ENCODE measurements around the gene MTFP1.
"Not testable (repeated sequence)": the region's sequence is repeated elsewhere in the genome, so short reads cannot be mapped to it uniquely, and the experiment has no call there.

MTFP1 gene

DNA sequence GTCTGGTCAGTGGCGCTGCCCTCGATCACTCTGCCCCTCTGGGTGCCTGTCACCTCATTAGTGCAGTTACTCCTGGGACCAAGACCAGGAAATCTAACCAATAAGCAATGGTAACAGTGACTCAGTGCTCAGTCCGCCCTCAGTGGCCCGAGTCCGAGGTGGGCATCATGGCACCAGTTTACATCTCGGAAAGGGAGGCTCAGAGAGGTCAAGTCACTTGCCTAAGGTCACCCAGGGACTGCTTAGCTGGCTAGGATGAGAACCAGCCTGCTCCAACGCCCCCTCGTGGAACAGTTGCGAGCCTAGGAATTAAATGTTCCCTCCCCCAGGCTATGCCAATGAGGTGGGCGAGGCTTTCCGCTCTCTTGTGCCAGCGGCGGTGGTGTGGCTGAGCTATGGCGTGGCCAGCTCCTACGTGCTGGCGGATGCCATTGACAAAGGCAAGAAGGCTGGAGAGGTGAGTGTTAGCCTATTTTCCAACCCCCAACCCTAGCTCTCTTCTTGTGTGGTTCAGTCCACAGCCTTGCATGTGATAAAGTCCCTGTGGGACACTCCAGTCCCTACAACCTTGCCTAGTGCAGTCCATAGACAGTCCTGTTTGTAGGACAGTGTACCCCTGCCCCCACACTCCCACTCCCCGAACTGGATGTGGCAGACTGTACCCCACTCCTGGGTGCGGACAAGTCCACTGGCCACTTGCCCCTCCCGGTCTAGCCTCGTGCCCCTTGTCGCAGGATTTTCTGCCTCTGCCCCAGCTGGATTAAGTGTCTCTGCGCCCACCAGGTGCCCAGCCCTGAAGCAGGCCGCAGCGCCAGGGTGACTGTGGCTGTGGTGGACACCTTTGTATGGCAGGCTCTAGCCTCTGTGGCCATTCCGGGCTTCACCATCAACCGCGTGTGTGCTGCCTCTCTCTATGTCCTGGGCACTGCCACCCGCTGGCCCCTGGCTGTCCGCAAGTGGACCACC is 1.1 kb downstream of the MTFP1 start:
- DNase-seq: peak; percentile 91

DNA sequence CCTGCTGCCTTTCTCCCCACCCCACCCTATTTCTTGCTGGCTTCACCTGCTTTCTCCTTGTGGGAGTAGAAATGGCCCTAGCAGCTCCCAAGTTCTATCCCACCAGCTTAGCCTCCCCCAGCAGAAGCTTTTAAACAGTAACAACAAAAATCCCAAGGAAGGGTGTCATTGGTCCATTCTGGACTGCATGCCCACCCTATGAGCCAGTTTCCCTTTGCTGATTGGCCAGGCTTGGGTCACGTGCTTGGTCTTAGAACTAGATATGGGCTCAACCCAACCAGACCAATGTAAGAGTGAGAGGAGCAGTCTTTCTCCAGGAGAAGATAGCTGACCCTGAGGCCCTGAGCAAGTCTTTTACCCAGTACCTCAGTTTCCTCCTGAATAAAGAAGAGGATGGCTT is 2.3 kb downstream of the MTFP1 start:
- no peak for DNase-seq

DNA sequence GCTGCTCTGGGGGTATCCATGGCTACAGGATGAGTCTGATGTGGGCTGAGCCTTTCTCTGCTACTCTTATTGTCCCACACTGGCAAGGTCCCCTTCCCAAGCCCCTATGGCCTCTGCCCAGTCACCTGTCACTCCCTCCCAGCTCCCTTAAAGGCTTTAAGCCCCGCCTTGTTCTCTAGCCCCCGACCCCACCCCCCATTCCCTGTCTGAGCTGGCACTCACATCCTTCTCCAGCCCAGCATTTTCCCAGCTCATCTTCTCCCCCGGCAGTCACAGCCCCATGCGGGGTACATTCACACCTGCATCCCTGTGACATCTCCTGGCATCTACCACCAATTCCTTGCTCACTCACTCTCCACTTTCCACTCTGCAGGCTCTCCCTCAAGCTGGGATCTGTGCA is 4.3 kb downstream of the MTFP1 start:
- DNase-seq: no peak

DNA sequence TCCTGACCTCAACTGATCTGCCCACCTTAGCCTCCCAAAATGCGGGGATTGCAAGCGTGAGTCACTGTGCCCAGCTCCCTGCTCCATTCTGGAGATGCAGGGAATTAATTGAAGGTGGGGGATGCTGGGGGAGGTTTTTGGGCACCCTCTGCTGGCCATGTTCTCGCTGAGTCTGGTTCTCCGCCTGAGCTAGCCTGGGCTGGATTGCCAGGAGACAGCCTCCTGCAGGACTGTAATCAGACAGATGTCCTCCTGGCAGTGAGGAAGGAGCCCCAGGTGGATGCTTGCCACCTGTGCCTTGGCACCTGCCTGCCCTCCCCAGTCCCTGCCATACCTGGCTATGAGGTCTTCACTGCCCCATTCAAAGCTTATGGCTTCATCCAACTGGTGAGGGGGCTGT is 5.4 kb downstream of the MTFP1 start:
- DNase-seq: peak; percentile 16

DNA sequence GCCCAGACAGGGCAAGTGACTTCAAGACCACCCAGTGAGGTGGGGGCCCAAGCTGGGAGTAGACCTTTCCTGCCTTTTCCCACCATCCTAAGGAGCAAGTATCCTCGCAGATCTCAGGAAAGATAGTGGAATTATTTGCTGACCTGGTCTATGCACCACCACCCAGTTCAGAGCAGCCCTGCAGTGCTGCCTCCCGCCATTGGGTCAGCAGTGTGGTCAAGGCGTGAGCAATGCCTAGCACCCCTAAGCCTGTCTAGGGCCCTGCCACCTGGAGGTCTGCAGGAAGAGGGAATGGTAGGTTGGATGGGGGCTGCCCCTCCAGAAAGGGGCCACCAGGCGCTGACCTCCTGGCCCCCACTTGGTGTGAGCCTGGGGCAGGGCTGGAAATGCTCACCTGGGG is 6.5 kb downstream of the MTFP1 start:
- DNase-seq: no peak

DNA sequence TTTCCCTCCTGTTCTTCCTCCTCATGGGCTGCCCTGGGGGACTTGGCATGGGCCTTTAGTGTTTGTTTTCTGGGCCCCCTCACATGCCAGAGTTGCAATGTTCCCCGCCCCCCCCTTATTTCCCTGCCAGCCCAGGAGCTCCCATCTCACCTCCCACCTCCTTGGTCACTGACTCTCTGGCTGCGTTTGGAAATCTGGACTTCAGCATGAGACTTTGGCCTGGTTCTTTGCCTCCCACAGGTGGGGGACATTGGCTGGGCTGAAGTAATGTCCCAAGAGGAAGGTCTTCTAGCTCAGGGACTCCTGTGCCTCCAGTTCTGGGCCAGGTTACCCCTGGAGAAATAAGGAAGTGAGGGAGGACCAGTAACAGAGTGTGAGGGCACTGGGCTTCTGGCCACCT is 7.0 kb downstream of the MTFP1 start:
- DNase-seq: no peak

DNA sequence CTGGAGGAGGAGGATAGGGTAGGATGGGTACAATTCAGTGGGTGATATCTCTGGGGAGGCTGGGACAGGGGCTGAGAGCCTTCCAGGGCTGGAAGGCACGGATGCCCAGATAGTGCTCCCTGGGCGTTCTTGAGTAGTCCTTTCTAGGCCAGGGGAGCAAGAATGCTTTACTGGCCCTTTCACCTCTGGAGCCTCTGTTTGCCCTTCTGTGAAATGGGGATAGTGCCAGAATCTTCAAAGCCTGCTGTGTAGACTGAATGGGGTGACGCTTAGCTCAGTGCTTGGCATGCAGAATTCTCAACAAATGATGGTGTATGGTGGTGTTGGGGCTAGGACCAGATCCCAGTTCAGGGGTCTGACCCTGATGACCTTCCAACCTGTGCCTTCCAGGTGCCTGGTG is 7.7 kb downstream of the MTFP1 start:
- no peak for DNase-seq

DNA sequence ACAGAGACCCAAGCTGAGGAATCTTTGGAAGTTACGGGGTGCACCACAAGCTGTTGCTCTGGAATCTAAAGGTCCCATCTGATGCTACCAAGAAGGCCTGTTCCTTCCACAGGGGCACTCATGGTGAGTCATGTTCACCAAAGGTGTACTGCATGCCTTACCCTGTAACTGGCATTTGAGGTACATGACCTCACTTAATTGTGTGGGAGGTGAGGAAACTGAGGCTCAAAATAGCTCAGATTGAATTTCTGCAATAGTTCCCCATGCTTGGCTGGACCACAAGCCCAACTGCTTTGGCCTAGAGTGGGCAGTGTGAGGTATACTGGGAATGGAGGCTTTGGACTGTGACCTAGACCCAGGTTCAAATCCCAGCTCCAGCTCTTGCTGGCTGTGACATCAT is 8.2 kb downstream of the MTFP1 start:
- DNase-seq: no peak

DNA sequence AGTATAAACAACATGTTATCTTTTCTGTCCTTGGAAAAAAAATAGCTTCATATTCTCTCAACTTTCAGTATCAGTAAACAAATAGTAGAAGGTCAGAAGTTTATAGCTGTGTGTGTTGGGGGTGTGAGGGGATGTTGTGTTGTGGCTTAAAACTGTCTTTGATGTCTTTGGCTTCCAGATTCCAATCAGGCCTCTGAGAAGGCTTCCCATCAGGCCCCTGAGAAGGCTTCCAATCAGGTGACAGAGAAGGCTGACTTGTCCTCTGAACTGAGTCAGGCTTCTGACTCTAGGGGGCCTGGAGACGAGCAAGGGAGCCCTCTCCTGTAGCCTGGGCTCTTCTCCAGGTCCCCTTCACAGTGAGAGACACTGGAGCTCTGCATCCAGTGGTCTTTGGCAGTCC is 9.3 kb downstream of the MTFP1 start:
- DNase-seq: no peak

DNA sequence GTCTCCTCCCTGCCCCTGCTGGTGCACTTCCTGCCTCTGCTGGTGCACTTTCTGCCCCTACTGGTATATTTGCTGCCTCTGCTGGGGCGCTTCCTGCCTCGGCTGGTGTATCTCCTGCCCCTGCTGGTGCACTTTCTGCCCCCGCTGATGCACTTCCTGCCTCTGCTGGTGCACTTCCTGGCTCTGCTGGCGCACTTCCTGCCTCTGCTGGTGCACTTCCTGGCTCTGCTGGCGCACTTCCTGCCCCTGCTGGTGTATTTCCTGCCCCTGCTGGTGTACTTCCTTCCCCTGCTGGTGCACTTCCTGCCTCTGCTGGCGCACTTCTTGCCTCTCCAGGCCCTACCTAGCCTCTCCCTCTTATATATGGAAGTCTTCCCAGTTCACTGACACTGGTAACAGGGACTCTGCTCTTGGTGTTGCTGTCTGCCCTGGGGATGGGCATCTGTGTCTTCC is 10.1 kb downstream of the MTFP1 start:
- peak; percentile 51 for DNase-seq

DNA sequence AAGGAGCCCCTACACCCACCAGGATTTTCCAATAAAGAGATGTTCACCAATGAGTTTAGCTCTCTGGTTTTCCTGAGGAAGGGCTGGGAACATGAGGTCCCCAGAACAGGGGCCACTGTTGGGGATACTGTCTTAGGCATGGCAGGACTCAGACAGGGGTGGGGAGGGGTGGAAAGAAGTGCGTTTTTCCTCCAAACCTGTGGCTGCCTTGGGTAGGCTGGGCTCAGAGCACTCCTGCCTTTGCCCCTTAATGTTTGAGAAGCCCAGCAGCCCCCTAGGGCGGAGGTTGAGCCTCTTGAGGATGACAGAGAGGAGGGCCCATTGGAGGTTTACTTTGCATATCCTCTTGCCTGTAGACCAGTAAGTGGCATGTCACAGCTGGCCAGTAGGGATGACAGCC is 10.6 kb downstream of the MTFP1 start:
- DNase-seq: no peak

DNA sequence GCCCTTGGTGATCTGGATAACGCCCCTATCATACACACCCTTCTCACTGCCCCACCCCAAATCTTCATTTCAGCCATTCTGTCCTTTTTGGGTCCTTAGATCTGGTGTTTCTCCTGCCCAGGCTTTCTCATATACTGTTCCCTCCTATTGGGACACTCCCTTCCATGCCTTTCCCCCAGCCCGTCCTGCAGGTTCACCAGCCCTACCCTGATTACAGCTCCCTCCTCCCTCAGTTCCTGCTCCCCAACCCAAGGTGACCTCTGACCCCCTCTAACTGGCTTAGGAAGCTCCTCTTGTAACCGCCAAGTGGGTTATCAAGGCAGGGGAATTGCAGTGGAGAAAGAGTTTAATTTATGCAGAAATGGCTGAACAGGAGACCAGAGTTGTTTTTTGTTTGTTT is 13.0 kb downstream of the MTFP1 start:
- DNase-seq: no peak

DNA sequence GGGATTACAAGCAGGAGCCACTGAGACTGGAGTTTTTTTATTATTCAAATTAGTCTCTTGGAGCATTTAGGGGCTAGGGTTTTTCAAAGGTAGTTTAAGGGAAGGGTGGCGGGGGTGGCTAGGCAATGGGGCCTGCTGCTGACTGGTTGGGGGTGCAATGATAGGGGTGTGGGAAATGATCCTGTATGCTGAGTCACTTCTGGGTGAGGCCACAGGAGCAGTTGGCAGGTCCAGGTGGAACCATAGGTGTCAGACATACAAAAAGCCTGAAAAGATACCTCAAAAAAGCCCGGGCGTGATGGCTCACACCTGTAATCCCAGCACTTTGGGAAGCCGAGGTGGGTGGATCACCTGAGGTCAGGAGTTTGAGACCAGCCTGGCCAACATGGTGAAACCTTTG is 13.7 kb downstream of the MTFP1 start:
- DNase-seq: no peak

DNA sequence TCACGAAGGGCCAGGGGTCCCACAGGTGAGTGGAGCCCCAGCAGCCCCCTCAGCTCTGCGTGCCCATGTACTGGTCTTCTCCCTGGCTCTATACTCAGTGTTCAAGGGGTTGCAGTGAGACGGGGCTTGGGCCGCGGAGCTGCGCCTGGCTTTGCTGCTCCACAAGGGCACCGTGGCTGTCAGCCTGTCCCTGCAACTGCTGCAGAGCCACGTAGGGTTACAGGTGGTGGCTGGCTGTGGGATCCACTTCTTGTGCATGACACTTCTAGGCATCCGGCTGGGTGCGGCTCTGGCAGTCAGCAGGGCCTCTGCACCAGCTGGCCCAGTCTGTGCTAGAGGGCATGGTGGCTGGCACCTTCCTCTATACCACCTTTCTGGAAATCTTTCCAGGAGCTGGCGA is 14.3 kb downstream of the MTFP1 start:
- DNase-seq: peak; percentile 44

DNA sequence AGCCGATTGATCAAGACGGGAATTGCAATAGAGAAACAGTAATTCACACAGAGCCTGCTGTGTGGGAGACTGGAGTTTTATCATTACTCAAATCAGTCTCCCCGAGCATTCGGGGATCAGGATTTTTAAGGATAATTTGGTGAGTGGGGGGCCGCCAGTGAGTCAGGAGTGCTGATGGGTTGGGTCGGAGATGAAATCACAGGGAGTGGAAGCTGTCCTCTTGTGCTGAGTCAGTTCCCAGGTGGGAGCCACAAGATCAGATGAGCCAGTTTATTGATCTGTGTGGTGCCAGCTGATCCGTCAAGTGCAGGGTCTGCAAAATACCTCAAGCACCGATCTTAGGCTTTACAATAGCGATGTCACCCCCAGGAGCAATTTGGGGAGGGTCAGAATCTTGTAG is 15.5 kb downstream of the MTFP1 start:
- no peak for DNase-seq

DNA sequence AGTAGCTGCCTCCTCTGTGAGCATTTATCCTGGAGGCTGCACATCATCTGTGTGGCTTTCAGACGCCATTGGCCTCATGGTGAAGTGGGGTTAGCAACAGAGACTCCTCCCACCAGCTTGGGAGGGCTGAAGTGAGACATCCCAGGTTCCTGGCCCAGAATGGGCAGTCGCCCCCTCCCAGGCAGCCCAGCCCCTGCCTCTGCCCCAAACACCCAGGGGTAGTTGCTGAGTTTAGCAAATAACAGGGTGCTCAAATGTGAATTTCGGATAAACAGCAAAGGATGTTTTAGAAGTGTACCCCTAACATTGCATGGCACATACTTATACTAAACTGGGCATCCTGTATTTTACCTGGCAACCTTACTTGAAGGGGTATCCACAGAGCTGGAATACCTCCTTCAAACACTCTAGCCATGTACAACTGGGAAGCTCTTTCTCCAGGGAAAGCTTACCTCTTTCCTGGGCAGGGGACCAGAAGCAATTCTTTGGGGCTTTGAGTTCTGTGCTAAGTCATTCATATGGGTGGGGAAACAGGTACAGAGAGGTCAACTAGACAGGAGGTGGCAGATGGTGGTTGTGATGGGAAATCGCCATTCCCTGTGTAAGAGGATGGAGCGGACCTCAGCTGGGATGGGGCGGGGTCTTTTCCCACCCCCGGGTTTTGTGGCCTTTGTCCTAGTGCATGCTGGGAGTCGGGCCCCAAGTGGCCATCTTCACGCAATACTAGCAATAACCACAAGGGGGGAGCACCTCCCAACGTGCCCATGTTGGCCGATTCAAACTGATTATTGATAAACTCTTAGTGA is 19.3 kb downstream of the MTFP1 start:
- DNase-seq: peak; percentile 63

DNA sequence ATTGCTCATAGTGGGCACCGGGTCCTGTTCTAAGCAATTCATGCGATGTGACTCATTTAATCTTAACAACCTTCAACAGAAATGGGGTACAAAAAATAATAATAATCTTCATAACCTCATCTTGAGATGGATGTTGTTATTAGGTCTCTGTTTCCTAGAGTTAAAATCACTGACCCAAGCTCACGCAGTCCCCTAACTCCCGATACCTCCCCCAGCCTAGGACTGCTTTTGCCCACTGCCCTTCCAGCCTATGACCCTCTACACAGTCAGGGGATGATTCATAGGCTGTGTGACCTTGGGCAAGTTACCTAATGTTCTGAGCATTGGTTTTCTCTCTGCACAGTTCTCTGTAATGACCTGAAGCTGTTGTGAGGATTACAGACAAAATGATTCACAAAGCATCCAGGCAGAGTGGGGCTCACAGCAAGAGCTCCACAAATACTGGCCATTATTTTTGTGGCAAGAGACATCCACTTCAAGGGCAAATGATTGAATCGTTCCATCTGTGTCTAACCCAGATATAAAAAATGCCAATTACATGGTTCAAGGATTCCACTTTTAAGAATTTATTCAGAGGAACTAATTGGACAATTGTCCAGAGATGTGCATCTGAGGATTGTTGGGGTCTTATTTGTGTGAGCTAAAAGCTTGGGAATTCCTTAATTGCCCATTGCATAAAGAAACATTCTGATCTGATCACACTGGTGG is 20.0 kb downstream of the MTFP1 start:
- DNase-seq: no peak

DNA sequence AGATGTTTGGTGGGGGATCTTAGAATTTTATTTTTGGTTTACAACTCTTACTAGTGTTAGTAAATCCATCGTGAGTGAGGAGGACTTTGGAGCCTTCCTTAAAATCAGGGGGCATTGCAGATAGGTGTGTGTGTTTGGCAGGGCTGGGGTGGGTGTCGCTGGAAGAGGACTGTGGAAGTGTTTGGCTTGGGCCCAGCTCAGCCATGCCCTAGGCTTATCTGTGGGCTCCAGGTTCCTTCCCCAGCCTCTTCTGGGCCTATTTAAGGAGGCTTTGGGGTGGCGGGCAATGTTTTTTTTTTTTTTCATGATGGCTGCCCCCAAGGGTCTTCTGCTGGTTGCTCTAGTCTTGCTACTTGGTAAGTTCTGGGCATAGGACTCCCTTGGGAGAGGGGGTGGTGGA is 22.1 kb downstream of the MTFP1 start:
- no peak for DNase-seq

DNA sequence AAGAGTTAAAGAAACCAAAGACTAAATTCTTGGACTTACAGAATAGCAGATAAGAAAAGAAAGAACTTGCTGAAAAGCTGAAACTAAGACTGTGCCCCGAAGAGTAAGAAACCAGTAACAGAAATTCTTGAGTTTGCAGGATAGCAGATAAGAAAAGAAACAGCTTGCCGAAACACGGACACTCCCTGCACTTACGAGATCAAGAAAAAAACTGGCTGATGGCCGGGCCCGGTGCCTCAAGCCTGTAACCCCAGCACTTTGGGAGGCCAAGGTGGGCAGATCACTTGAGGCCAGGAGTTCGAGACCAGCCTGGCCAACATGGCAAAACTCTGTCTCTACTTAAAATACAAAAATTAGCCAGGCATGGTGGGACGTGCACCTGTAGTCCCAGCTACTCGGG is 25.9 kb downstream of the MTFP1 start:
- DNase-seq: not testable (repeated sequence)

DNA sequence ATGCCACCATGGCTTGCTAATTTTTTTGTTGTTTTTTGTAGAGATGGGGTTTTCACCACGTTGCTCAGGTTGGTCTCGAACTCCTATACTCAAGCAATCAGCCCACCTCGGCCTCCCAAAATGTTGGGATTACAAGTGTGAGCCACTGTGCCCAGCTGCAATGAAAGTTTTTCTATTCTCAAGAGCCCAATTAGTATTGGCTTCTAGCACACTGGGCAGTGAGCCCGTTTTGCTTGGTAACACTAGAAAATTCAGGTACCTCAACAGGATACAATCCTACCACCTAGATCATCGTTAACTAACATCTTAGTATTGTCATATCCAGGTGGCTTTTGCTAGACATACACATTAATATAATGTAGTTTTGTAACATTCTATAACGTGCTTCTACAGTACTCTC is 27.3 kb downstream of the MTFP1 start:
- no peak for DNase-seq

DNA sequence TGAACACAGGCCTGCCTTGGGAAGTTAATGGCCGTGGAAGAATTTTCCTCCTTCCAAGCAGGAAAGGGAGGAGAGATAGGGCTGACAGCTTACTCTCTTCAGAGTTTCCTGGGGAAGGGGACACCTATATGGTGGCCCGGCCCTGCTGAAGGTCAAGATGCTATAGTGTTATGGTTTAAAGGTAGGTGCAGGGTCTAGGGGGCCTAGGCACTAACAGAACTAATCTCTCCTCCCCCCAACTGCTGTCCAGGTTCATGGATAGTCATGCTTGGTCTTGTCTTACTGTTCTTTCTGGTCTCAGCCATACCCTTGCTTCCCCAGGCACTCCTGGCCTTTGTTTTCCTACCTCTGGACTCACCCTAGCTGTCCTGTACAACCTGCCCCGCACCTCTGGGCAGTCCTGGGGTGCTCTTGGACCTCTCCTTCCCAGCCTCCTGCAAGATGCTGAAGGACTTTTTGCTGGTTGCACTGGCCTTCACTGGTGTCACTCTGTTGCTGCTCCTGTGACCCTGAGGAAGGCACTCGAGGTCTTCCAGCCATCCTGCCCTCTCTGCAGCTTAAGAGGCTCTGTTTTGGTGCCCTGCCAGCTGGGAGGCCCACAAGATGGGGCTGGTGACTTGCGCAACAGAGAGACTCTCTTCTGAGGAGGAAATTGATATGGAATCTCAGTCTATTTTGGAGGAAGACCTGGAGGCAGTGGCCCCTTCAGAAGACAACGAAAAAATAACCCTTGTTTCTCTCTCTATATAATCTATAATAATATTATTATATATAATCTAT is 28.4 kb downstream of the MTFP1 start:
- peak; percentile 50 for DNase-seq

DNA sequence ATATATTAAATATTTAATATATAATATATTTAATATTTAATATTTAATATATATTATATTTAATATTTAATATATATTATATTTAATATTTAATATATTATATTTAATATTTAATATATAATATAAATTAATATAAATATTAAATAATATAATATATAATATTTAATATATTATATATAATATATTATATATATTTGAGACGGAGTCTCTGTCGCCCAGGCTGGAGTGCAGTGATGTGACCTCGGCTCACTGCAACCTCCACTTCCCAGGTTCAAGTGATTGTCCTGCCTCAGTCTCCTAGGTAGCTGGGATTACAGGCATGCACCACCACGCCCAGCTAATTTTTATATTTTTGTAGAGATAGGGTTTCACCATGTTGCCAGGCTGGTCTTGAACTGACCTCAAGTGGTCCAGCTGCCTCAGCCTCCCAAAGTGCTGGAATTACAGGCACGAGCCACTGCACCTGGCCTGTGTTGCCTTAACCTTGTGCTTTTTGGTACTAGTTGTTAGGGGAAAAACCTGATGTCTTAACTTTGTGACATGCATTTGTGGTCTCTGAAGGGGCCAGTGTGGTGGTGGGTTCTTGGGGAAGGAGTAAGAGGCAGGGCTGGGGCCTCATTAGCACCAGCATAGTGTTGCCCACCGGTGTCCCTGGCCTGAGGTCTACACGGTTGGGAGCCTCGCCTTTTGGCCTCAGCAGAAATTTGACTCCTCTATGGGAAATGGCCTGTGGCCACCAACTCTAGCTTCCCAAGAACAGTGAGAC is 29.7 kb downstream of the MTFP1 start:
- DNase-seq: no peak
